Epithelial cell of proximal tubule (primary cell): Measurements from ENCODE around the gene IRAK1. TPM values are rescaled to one million over a fixed set of nuclear protein-coding genes. Genes with fewer than 3 reads are reported as not detected.
"Not testable (repeated sequence)": the region's sequence is repeated elsewhere in the genome, so short reads cannot be mapped to it uniquely, and the experiment has no call there.

ENCODE experiments used
- DNase-seq: peaks from one replicate; pipeline ENCODE4 v3.0.0-alpha.2; 2011; ENCODE audit warnings: low read depth
- H3K4me3 ChIP-seq: 2 replicates; pipeline ENCODE4 v1.5.1; 2011; ENCODE audit warnings: low read depth, mild to moderate bottlenecking, low read length
- total RNA-seq: library from RNA; depleted of rRNA; stranded (reverse); fragments of >200 nt; gene quantifications from 2 replicates; pipeline ENCODE4 v1.2.3, GENCODE V29; 2015
- TF ChIP-seq, protein P1 (sequence below): conservative IDR thresholded peaks from 2 replicates; pipeline ENCODE4 v1.5.1; 2012; ENCODE audit warnings: low read depth, mild to moderate bottlenecking, low read length

IRAK1 gene
- total RNA-seq, 1 donor from 2014 or later, result 131 TPM

DNA sequence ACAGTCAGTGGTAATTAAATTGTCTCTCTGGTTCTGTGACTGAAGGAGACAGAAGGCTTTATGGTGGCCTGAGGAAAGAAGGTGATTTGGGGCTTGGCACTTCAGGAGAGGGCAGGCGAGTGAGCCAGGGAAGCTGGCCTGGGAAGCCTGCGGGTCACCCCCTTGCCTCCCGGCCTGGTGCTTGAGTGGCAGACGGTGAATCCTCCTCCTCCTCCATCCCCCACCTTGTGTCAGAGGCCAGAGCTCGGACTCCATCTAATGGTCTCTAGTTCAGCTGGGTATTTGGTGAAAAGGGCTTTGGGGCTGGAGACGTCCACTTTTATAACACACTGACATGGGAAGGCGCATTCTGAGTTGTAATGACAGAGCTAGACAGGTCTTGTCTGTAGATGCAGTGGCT lies 38.5 kb downstream of the IRAK1 start:
- TF ChIP-seq, protein P1, sequence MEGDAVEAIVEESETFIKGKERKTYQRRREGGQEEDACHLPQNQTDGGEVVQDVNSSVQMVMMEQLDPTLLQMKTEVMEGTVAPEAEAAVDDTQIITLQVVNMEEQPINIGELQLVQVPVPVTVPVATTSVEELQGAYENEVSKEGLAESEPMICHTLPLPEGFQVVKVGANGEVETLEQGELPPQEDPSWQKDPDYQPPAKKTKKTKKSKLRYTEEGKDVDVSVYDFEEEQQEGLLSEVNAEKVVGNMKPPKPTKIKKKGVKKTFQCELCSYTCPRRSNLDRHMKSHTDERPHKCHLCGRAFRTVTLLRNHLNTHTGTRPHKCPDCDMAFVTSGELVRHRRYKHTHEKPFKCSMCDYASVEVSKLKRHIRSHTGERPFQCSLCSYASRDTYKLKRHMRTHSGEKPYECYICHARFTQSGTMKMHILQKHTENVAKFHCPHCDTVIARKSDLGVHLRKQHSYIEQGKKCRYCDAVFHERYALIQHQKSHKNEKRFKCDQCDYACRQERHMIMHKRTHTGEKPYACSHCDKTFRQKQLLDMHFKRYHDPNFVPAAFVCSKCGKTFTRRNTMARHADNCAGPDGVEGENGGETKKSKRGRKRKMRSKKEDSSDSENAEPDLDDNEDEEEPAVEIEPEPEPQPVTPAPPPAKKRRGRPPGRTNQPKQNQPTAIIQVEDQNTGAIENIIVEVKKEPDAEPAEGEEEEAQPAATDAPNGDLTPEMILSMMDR, result no peak
- DNase-seq, result no peak
- H3K4me3 ChIP-seq, result no peak overlapping the region

DNA sequence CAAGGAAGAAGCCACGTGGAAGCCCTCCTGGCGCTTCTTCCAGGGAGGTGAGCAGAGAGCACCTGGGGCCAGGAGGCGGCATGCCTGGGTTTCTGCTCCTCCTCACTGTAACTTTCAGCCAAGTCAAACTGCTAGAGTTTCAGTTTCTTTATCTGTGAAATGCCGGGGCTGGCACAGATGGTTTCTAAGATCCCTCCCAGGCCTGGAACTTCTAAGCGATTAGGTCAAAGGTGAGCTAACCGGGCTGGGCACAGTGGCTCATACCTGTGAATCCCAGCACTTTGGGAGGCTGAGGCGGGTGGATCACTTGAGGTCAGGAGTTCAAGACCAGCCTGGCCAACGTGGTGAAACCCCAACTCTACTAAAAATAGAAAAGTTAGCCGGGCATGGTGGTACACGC lies 39.3 kb downstream of the IRAK1 start:
- not testable (repeated sequence) for DNase-seq, H3K4me3 ChIP-seq

DNA sequence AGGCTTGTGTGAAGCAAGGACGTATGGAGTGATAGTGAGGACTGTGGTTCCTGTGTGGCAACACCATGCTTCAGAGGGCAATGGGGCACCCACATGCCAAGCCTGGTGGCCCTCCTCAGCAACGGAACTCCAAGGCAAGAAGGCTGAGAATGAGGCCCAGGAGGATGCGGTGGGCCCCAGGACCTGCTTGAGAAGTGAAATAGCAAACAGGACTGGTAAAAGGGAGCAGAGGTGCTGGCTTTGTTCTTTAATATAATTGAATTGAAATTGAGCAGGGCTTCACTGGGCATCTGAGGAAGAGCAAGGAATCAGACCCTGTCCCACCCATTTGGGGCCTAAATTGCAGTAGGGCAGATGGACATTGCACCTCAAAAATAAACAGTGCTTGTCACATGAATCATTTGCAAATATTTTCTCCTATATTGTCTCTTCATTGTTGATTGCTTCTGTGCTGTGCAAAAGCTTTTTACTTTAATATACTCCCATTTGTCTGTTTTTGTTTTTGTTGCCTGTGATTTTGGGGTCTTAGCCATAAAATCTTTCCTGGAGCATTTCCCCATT lies 44.9 kb downstream of the IRAK1 start:
- TF ChIP-seq, protein P1, result no peak
- DNase-seq, result no peak
- no peak overlapping the region for H3K4me3 ChIP-seq

DNA sequence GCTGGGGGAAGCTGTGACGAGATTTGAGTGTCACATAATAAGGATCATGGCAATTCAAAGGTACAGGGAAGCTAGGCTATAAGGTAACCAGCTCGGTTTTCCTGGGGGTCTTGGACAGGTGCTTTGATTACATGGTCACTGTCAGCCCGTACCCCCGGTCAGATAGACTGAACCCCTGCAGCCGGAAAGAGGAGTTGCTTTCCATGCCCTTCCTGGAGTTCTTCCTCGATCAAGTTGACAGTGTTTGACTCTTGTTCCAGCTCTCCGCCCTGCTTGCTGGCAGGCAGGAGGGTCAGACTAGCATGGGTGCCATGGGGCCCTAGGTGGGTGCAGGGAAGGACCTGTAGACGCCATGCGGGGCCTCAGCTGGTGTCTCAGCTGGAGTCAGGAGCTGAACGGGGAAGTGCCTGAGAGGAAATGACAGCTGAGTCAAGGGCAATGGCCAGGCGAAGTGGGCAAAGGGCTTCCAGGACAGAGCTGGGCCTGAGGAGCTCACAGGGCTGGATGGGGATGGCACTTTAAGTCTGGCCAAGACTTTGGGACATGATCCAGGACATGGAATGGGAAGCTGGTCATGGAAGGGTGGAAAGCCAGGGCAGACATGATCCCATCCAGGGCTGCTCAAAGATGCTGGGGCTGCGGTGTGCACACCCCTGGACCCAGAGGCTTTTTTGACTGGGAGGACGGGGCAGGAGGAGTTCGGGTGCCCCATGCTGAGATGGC lies 45.5 kb downstream of the IRAK1 start:
- DNase-seq, result no peak
- TF ChIP-seq, protein P1, result no peak
- H3K4me3 ChIP-seq, result peak overlapping the region; percentile 62

DNA sequence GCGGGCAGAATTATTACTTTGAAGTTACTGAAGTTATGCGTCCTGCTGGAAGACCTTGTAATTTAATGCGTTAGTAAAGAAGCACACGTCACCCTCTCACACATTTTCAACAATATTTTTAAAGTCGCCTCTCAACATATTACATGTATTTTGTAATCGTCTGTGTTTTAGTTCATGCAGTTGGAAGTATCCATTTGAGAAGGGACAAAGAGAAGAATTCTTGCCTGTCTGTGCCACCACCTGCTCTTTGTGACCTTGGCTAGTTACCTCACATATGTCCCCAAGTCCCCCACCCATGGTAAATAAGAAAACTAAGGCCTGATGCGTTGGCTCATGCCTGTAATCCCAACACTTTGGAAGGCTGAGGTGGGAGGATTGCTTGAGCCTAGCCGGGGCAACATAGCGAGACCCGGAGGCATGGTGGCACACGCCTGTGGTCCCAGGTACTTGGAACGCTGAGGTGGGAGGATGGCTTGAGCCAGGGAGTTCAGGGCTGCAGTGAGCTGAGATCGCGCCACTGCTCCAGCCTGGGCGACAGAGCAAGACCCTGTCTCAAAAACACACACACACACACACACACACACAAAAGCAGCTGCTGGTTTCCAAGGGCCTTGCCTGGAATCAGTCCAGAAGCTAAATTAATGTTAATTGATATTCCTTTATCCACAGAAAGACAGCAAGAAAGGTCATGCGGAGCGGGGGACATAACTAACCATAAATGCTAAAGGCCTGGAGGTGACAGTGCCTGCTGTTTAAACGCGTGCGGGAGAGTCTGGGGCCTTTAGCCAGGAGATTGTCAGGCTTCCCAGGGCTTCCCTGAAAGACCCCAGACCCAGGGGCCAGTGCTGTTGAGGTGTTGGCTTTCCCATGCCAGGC lies 46.3 kb downstream of the IRAK1 start:
- peak overlapping the region; percentile 62 for H3K4me3 ChIP-seq
- no peak for DNase-seq
- TF ChIP-seq, protein P1, result no peak

DNA sequence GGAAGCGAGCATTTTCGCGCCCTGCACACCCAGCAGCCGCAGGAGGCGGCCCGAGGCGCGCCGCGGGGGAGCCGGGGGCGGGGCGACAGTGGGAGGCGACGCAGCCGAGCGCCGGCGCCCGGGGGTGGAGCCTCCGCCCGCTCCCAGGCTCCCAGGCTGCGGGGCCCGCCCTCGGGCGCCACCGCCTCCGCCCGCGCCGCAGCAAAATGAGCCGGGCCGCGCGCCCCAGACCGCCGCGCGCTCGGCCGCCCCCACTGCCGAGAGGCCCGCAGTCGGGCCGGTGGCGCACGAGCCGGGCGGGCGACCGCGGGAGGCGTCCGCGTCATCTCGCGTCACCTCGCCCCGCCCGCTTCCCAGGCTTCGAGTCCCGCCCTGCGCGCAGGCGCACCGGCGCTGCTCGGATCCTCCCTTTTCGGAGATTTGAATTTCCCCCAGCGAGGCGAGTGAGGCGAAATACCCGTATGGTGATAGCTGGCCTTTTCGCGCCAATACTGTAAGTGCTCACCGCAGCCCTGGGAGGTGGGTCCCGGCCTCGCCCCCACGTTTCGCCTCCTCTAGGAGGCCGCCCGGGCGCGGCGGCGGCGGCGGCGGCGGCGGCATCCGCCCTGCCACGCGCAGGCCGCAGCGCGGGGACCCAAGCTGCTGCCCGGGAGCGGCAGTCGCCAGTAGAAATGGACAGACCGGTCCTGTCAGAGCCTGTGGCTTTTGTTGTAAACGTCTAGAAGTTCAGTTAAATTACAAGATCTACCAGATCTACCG lies 47.2 kb downstream of the IRAK1 start, which contains the start of gene TMEM187:
Gene TMEM187, plus strand, starts transcription at position 387 of the 759 bp plus-strand sequence. CDS start 9,309 bp downstream, outside the sequence.
- DNase-seq, result no peak
- peak within 1 kb of the TSS; percentile 83 for H3K4me3 ChIP-seq
- TF ChIP-seq, protein P1, result no peak
